ENCODE data around the gene ARFGEF2. TPM values are rescaled to one million over a fixed set of nuclear protein-coding genes. Genes with fewer than 3 reads are reported as not detected.

The ARFGEF2 gene
- total and polyA plus RNA-seq, 2 of the 8 experiments (the other 6 are each of a cell fraction or from before 2014, with no cell fraction given), result 8.1 to 21.8 TPM

GRCh38 chr20:48919882-48920526, 1.5 kb upstream of the ARFGEF2 start (continued):
- TF ChIP-seq CHD7 (IDR thresholded peaks at IDR 0.05; ENCODE audit: insufficient replicate concordance, low read length) (no peak), SIX5 (IDR thresholded peaks at IDR 0.05; ENCODE audit: low read depth, low read length) (no peak), RAD21 (IDR thresholded peaks at IDR 0.05 in 1 of 2, conservative IDR thresholded peaks at IDR 0.05 in 1 of 2; ENCODE audit: low read depth in 2 of 2, low read length in 2 of 2) (no peak), POLR2AphosphoS5 (IDR thresholded peaks at IDR 0.05; ENCODE audit: low read depth, low read length) (no peak), BCL11A (IDR thresholded peaks at IDR 0.05; ENCODE audit: low read depth in 2 of 2, low read length in 2 of 2) (no peak), CTBP2 (IDR thresholded peaks at IDR 0.05; ENCODE audit: borderline replicate concordance, insufficient read depth, insufficient read length, low read length) (no peak), CBX8 (IDR thresholded peaks at IDR 0.05; ENCODE audit: borderline replicate concordance, low read depth, low read length) (no peak), ZNF274 (IDR thresholded peaks at IDR 0.05; ENCODE audit: borderline replicate concordance, extremely low read depth, low read length) (no peak), USF2 (IDR thresholded peaks at IDR 0.05; ENCODE audit: low read length) (no peak)

Data from H1 (cell line).